Neural progenitor cell (in vitro differentiated cells): ENCODE data around the gene ABHD14A. TPM values are rescaled to one million over a fixed set of nuclear protein-coding genes. Genes with fewer than 3 reads are reported as not detected.

Experiments used
- DNase-seq: peaks from one replicate; pipeline ENCODE4 v3.0.0-alpha.2; 2016; ENCODE audit warnings: low spot score
- H2AFZ ChIP-seq: fragments of 200-600 bp; sonication (generic); replicated peaks from 2 replicates; pipeline ENCODE4 v1.6.1; 2016; ENCODE audit warnings: antibody characterized with exemption
- H3F3A ChIP-seq: fragments of 200-600 bp; sonication (generic); 2 replicates; pipeline ENCODE4 v1.6.1; 2016; ENCODE audit warnings: antibody characterized with exemption, low read depth
- H3K27ac ChIP-seq: fragments of 200-600 bp; sonication (generic); 2 replicates; pipeline ENCODE4 v1.5.1; 2016; ENCODE audit warnings: mild to moderate bottlenecking
- H3K27me3 ChIP-seq: fragments of 200-600 bp; sonication (generic); 2 replicates; pipeline ENCODE4 v1.6.1; 2016; ENCODE audit warnings: mild to moderate bottlenecking, moderate library complexity
- H3K36me3 ChIP-seq: fragments of 200-600 bp; sonication (generic); 2 replicates; pipeline ENCODE4 v1.5.1; 2016
- H3K4me1 ChIP-seq: fragments of 200-600 bp; sonication (generic); 2 replicates; pipeline ENCODE4 v1.6.1; 2016; ENCODE audit warnings: mixed run types
- H3K4me2 ChIP-seq: fragments of 200-600 bp; sonication (generic); 2 replicates; pipeline ENCODE4 v1.6.1; 2016
- H3K4me3 ChIP-seq: fragments of 200-600 bp; sonication (generic); 2 replicates; pipeline ENCODE4 v1.5.1; 2016
- H3K79me2 ChIP-seq: fragments of 200-600 bp; sonication (generic); 2 replicates; pipeline ENCODE4 v1.6.1; 2016; ENCODE audit warnings: low read depth
- H3K9ac ChIP-seq: fragments of 200-600 bp; sonication (generic); 2 replicates; pipeline ENCODE4 v1.6.1; 2016
- H3K9me3 ChIP-seq: fragments of 200-600 bp; sonication (generic); 2 replicates; pipeline ENCODE4 v1.5.1; 2016; ENCODE audit warnings: low read depth
- H4K20me1 ChIP-seq: fragments of 200-600 bp; sonication (generic); 2 replicates; pipeline ENCODE4 v1.6.1; 2016; ENCODE audit warnings: low read depth
- H3K27ac Mint-ChIP-seq: 3 replicates; pipeline ENCODE4 v1.8.0; 2021; ENCODE audit warnings: mixed read lengths
- H3K27me3 Mint-ChIP-seq: 2 replicates; pipeline ENCODE4 v1.8.0; 2022; ENCODE audit warnings: low read depth, mild to moderate bottlenecking, inconsistent platforms, moderate library complexity, mixed read lengths; ENCODE audit not compliant: insufficient read depth
- H3K36me3 Mint-ChIP-seq: 3 replicates; pipeline ENCODE4 v1.8.0; 2021; ENCODE audit warnings: mixed read lengths
- H3K4me1 Mint-ChIP-seq: 3 replicates; pipeline ENCODE4 v1.8.0; 2021; ENCODE audit warnings: mixed read lengths
- H3K4me3 Mint-ChIP-seq: 3 replicates; pipeline ENCODE4 v1.8.0; 2021; ENCODE audit warnings: mild to moderate bottlenecking, moderate library complexity, mixed read lengths
- H3K9me3 Mint-ChIP-seq: 3 replicates; pipeline ENCODE4 v1.8.0; 2020; ENCODE audit warnings: mixed read lengths
- CTCF ChIP-seq: fragments of 200-600 bp; sonication (generic); IDR thresholded peaks from 2 replicates; pipeline ENCODE4 v1.5.1; 2017; ENCODE audit warnings: antibody characterized with exemption, mild to moderate bottlenecking
- EZH2 ChIP-seq: fragments of 200-600 bp; sonication (generic); IDR thresholded peaks from 2 replicates; pipeline ENCODE4 v1.6.1; 2017; ENCODE audit warnings: antibody characterized with exemption, mild to moderate bottlenecking, moderate library complexity
- EZH2phosphoT487 ChIP-seq: fragments of 200-600 bp; sonication (generic); IDR thresholded peaks from 2 replicates; pipeline ENCODE4 v1.6.1; 2017; ENCODE audit warnings: antibody characterized with exemption
- total RNA-seq: library from RNA; depleted of rRNA; stranded (reverse); fragments of >200 nt; gene quantifications from 2 replicates; pipeline ENCODE4 v1.2.3, GENCODE V29; 2015; ENCODE audit warnings: low replicate concordance

Gene ABHD14A
- total RNA-seq, 1 donor from 2014 or later = 4.0 TPM

GRCh38 chr3:51944451-51945021, 30.3 kb upstream of the ABHD14A start:
- no peak for DNase-seq

GRCh38 chr3:51945031-51945840, 29.6 kb upstream of the ABHD14A start:
- no peak for DNase-seq

More at GRCh38 chr3:51944451-51945021, 30.3 kb upstream of the ABHD14A start:
- Histone ChIP-seq H3K9ac (no peak overlapping the region), H3K9me3 (no peaks in the 10 kb centered on the region), H3K4me3 (no peak overlapping the region), H3K27ac (no peak overlapping the region), H3K27me3 (peaks cover 23% of the 10 kb centered on the region), H3F3A (no peaks in the 10 kb centered on the region), H3K36me3 (no peaks in the 10 kb centered on the region), H3K79me2 (peaks cover 19% of the 10 kb centered on the region), H3K4me1 (peaks cover 12% of the 10 kb centered on the region), H2AFZ (no peak overlapping the region), H4K20me1 (peaks cover 13% of the 10 kb centered on the region), H3K4me2 (no peak overlapping the region)
- peaks cover 13% of the 10 kb centered on the region for H3K4me1 Mint-ChIP-seq
- TF ChIP-seq CTCF (no peak), EZH2phosphoT487 (no peak), EZH2 (no peak)
- H3K27ac Mint-ChIP-seq = no peak overlapping the region
- no peak overlapping the region for H3K4me3 Mint-ChIP-seq
- no peaks in the 10 kb centered on the region for H3K9me3 Mint-ChIP-seq
- no peaks in the 10 kb centered on the region for H3K36me3 Mint-ChIP-seq
- H3K27me3 Mint-ChIP-seq = peaks cover 10% of the 10 kb centered on the region

GRCh38 chr3:51945926-51946705, 28.7 kb upstream of the ABHD14A start:
- peaks cover 2% of the 10 kb centered on the region for H3K4me1 Mint-ChIP-seq
- H3K36me3 ChIP-seq = no peaks in the 10 kb centered on the region
- peaks cover 8% of the 10 kb centered on the region for H3K27me3 Mint-ChIP-seq
- no peak overlapping the region for H3K27ac ChIP-seq
- H3K4me1 ChIP-seq = peaks cover 3% of the 10 kb centered on the region
- no peaks in the 10 kb centered on the region for H3F3A ChIP-seq
- no peak overlapping the region for H3K9ac ChIP-seq
- no peak for DNase-seq
- H3K9me3 Mint-ChIP-seq = no peaks in the 10 kb centered on the region
- H3K27me3 ChIP-seq = peaks cover 39% of the 10 kb centered on the region
- H3K4me3 Mint-ChIP-seq = no peak overlapping the region
- H3K27ac Mint-ChIP-seq = peak overlapping the region; percentile 57
- no peaks in the 10 kb centered on the region for H3K36me3 Mint-ChIP-seq
- no peak overlapping the region for H3K4me3 ChIP-seq
- H3K9me3 ChIP-seq = no peaks in the 10 kb centered on the region
- H3K79me2 ChIP-seq = peaks cover 4% of the 10 kb centered on the region
- TF ChIP-seq EZH2phosphoT487 = no peak
- no peak for TF ChIP-seq CTCF
- TF ChIP-seq EZH2 = no peak
- no peak overlapping the region for H2AFZ ChIP-seq
- H4K20me1 ChIP-seq = peaks cover 3% of the 10 kb centered on the region
- H3K4me2 ChIP-seq = no peak overlapping the region

More at GRCh38 chr3:51945031-51945840, 29.6 kb upstream of the ABHD14A start:
- Histone ChIP-seq H3K4me1 (peaks cover 11% of the 10 kb centered on the region), H3K9me3 (no peaks in the 10 kb centered on the region), H3K79me2 (peaks cover 12% of the 10 kb centered on the region), H3K4me2 (no peak overlapping the region), H4K20me1 (peaks cover 11% of the 10 kb centered on the region), H2AFZ (no peak overlapping the region), H3K27me3 (peaks cover 30% of the 10 kb centered on the region), H3K27ac (no peak overlapping the region), H3K36me3 (no peaks in the 10 kb centered on the region), H3K9ac (no peak overlapping the region), H3F3A (no peaks in the 10 kb centered on the region), H3K4me3 (no peak overlapping the region)
- H3K27me3 Mint-ChIP-seq = peaks cover 8% of the 10 kb centered on the region
- H3K4me3 Mint-ChIP-seq = no peak overlapping the region
- no peaks in the 10 kb centered on the region for H3K9me3 Mint-ChIP-seq
- no peak overlapping the region for H3K27ac Mint-ChIP-seq
- H3K4me1 Mint-ChIP-seq = peaks cover 11% of the 10 kb centered on the region
- H3K36me3 Mint-ChIP-seq = no peaks in the 10 kb centered on the region
- TF ChIP-seq EZH2phosphoT487 (no peak), CTCF (no peak), EZH2 (no peak)
